Keratinocyte (primary cell): ENCODE data around the gene ANO2. TPM values are rescaled to one million over a fixed set of nuclear protein-coding genes. Genes with fewer than 3 reads are reported as not detected.

ENCODE experiments used
- DNase-seq: peaks from one replicate; pipeline ENCODE4 v3.0.0-alpha.2; 2011; ENCODE audit warnings: low read depth, missing footprints, low spot score
- FAIRE-seq: peaks from 2 replicates; lab custom pipeline; 2011; peaks lifted over from hg19 to GRCh38; lab: Jason Lieb, UNC
- H2AFZ ChIP-seq: 2 replicates; pipeline ENCODE4 v1.6.0; 2012; ENCODE audit warnings: low read length, control low read depth, inconsistent platforms; ENCODE audit not compliant: control insufficient read depth
- H3K27ac ChIP-seq: 2 replicates; pipeline ENCODE4 v1.5.1; 2011; ENCODE audit warnings: low read length; ENCODE audit not compliant: control insufficient read depth, insufficient read depth
- H3K27me3 ChIP-seq: 3 replicates; pipeline ENCODE4 v1.6.0; 2011; ENCODE audit warnings: low read length; ENCODE audit not compliant: control insufficient read depth, insufficient read depth; ENCODE audit errors: extremely low read depth
- H3K36me3 ChIP-seq, 2 experiments: 2 replicates in 1 of 2; 3 replicates in 1 of 2; pipeline ENCODE4 v1.5.1; 2011; ENCODE audit warnings: low read length in 2 of 2, mild to moderate bottlenecking in 1 of 2; ENCODE audit not compliant: control insufficient read depth in 2 of 2, insufficient read depth in 2 of 2; ENCODE audit errors: extremely low read depth in 1 of 2
- H3K4me1 ChIP-seq: 3 replicates; pipeline ENCODE4 v1.5.1; 2011; ENCODE audit warnings: low read length; ENCODE audit not compliant: control insufficient read depth, insufficient read depth; ENCODE audit errors: extremely low read depth
- H3K4me2 ChIP-seq: 3 replicates; pipeline ENCODE4 v1.6.0; 2011; ENCODE audit warnings: low read depth, low read length; ENCODE audit not compliant: control insufficient read depth, insufficient read depth; ENCODE audit errors: extremely low read depth
- H3K4me3 ChIP-seq, 3 experiments: fragments of 200-600 bp in 1 of 3; sonication (generic) in 1 of 3; 2 replicates in 2 of 3; 3 replicates in 1 of 3; pipeline ENCODE4 v1.5.1; 2011 to 2016; ENCODE audit warnings: low read length in 3 of 3, mild to moderate bottlenecking in 3 of 3, control low read depth in 2 of 3, inconsistent platforms in 1 of 3, low read depth in 1 of 3, mixed read lengths in 1 of 3, mixed run types in 1 of 3, moderate library complexity in 1 of 3; ENCODE audit not compliant: control insufficient read depth in 2 of 3, insufficient read depth in 2 of 3; ENCODE audit errors: extremely low read depth in 1 of 3
- H3K79me2 ChIP-seq: 2 replicates; pipeline ENCODE4 v1.6.0; 2012; ENCODE audit warnings: low read length; ENCODE audit not compliant: control insufficient read depth, insufficient read depth
- H3K9ac ChIP-seq: 3 replicates; pipeline ENCODE4 v1.6.0; 2011; ENCODE audit warnings: low read length; ENCODE audit not compliant: control insufficient read depth, insufficient read depth; ENCODE audit errors: extremely low read depth
- H3K9me1 ChIP-seq: 3 replicates; pipeline ENCODE4 v1.6.0; 2011; ENCODE audit warnings: low read length; ENCODE audit not compliant: control insufficient read depth, insufficient read depth; ENCODE audit errors: extremely low read depth
- H3K9me3 ChIP-seq: 2 replicates; pipeline ENCODE4 v1.5.1; 2012; ENCODE audit warnings: low read depth, low read length; ENCODE audit not compliant: control insufficient read depth
- H4K20me1 ChIP-seq: 3 replicates; pipeline ENCODE4 v1.6.0; 2011; ENCODE audit warnings: low read length; ENCODE audit not compliant: control insufficient read depth, insufficient read depth; ENCODE audit errors: extremely low read depth
- CTCF ChIP-seq, 3 experiments: IDR thresholded peaks in 1 of 3; conservative IDR thresholded peaks in 1 of 3; optimal IDR thresholded peaks in 1 of 3; 2 replicates in 2 of 3; 3 replicates in 1 of 3; pipeline versions ENCODE3 to v1.5.1; 2011; ENCODE audit warnings: low read length in 3 of 3, mild to moderate bottlenecking in 3 of 3, moderate library complexity in 2 of 3, control low read depth in 1 of 3, inconsistent platforms in 1 of 3; ENCODE audit not compliant: insufficient read depth in 2 of 3; ENCODE audit errors: extremely low read depth in 1 of 3
- EZH2 ChIP-seq: IDR thresholded peaks from one replicate; pipeline ENCODE4 v1.6.1; 2012; ENCODE audit warnings: inconsistent platforms, mild to moderate bottlenecking, low read length, moderate library complexity
- dilution Hi-C: fragments of 300-500 bp; cut with MboI; formaldehyde crosslinking; loops from one replicate; pipeline ENCODE4 v1.7.0; 2020; ENCODE audit warnings: low sequenced_read_pairs; ENCODE audit not compliant: extremely low pct_ligation_motif_present
- polyA plus RNA-seq, 5 experiments: library from polyadenylated mRNA; depleted of rRNA in 3 of 5; stranded (reverse) in 3 of 5; stranded (forward) in 1 of 5; unstranded in 1 of 5; fragments of >200 nt; gene quantifications; 1 replicate in 1 of 5; 2 replicates in 3 of 5; 3 replicates in 1 of 5; pipeline versions ENCODE4 v1.2.1 to v1.2.3, GENCODE V29; 2011 to 2012; ENCODE audit warnings: missing spikeins in 2 of 5, low read depth in 1 of 5, low replicate concordance in 1 of 5

Gene ANO2
- polyA plus RNA-seq, 1 donor (not counting 4 experiments of a cell fraction or from before 2014, with no cell fraction given), result 0.14 TPM

GRCh38 chr12:5796171-5796958 is 148.7 kb downstream of the ANO2 start:
- no peak for FAIRE-seq

GRCh38 chr12:5794156-5794555 is 150.9 kb downstream of the ANO2 start:
- FAIRE-seq (no peak), DNase-seq (no peak)
- no peak overlapping the region for H2AFZ ChIP-seq
- no peaks in the 10 kb centered on the region for H4K20me1 ChIP-seq
- no peaks in the 10 kb centered on the region for H3K36me3 ChIP-seq
- no peak overlapping the region for H3K9ac ChIP-seq
- no peak overlapping the region for H3K4me2 ChIP-seq
- H3K4me3 ChIP-seq, result no peak overlapping the region
- H3K79me2 ChIP-seq, result no peaks in the 10 kb centered on the region
- H3K4me1 ChIP-seq, result peaks cover 4% of the 10 kb centered on the region
- H3K27ac ChIP-seq, result no peak overlapping the region
- H3K9me1 ChIP-seq, result no peaks in the 10 kb centered on the region
- dilution Hi-C loops, result no loop called here
- peaks cover 15% of the 10 kb centered on the region for H3K27me3 ChIP-seq
- H3K9me3 ChIP-seq, result no peaks in the 10 kb centered on the region
- no peak for TF ChIP-seq EZH2

More at GRCh38 chr12:5796171-5796958, 148.7 kb downstream of the ANO2 start:
- H3K27ac ChIP-seq, result no peak overlapping the region
- no peak overlapping the region for H3K4me3 ChIP-seq
- no peak overlapping the region for H3K9ac ChIP-seq
- no peaks in the 10 kb centered on the region for H4K20me1 ChIP-seq
- no peaks in the 10 kb centered on the region for H3K4me1 ChIP-seq
- H2AFZ ChIP-seq, result no peak overlapping the region
- H3K9me3 ChIP-seq, result no peaks in the 10 kb centered on the region
- DNase-seq, result no peak
- TF ChIP-seq CTCF (optimal IDR thresholded peaks at IDR 0.05 in 1 of 3, IDR thresholded peaks at IDR 0.05 in 1 of 3, conservative IDR thresholded peaks at IDR 0.05 in 1 of 3; ENCODE audit: extremely low read depth in 1 of 3, insufficient read depth in 2 of 3, low read length in 3 of 3) (peak; percentile 74 to 93 (median 85)), EZH2 (no peak)
- H3K4me2 ChIP-seq, result no peak overlapping the region
- H3K9me1 ChIP-seq, result no peaks in the 10 kb centered on the region
- H3K27me3 ChIP-seq, result peaks cover 11% of the 10 kb centered on the region
- dilution Hi-C loops, result no loop called here
- no peaks in the 10 kb centered on the region for H3K79me2 ChIP-seq
- no peaks in the 10 kb centered on the region for H3K36me3 ChIP-seq
